Measurements from ENCODE around the gene ZNF607. TPM values are rescaled to one million over a fixed set of nuclear protein-coding genes. Genes with fewer than 3 reads are reported as not detected.

ZNF607 gene
- total and polyA plus RNA-seq, 4 donors = 1.4 to 13.7 (median 3.4) TPM

DNA sequence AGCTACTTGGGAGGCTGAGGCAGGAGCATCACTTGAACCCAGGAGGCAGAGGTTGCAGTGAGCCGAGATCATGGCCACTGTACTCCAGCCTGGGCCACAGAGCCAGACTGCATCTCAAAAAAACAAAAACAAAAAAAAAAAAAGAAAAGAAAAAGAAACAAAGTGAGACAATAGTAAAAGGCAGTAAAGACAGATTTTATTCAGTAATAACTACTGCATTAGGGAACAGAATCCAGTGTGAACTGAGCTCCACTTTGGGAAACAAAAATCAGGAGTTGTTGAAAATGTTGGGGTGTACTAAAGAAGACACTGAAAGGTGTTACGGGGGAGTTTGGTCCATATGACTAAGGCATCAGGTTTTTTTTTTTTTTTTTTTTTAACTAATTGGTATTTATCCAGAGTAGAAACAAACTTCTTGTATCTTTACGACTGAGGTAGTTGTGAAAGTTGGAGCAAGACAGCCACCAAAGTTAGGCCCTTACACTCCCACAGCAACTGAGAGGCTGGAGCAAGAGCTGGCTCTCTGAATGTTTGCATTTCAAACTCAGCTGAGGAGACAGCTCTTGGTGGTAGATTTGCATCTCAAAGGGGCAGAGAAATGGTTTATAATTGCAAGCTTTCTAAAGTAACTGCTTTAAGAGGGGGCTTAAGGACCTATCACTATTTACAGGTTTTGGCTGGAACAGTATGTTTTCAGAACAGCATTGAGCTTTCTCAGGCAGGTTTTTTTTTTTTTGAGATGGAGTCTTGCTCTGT is 24.2 kb downstream of the ZNF607 start:
- H3K9me3 ChIP-seq (ENCODE audit: control insufficient read depth in 4 of 4, insufficient read depth in 3 of 4, low read length in 3 of 4) = peaks cover 0 to 26% (median 1%) of the 10 kb centered on the region in 4 donors
- peaks cover 4 to 22% (median 16%) of the 10 kb centered on the region in 4 donors for H3K36me3 ChIP-seq (ENCODE audit: control insufficient read depth in 4 of 4, insufficient read depth in 4 of 4, low read length in 4 of 4)

DNA sequence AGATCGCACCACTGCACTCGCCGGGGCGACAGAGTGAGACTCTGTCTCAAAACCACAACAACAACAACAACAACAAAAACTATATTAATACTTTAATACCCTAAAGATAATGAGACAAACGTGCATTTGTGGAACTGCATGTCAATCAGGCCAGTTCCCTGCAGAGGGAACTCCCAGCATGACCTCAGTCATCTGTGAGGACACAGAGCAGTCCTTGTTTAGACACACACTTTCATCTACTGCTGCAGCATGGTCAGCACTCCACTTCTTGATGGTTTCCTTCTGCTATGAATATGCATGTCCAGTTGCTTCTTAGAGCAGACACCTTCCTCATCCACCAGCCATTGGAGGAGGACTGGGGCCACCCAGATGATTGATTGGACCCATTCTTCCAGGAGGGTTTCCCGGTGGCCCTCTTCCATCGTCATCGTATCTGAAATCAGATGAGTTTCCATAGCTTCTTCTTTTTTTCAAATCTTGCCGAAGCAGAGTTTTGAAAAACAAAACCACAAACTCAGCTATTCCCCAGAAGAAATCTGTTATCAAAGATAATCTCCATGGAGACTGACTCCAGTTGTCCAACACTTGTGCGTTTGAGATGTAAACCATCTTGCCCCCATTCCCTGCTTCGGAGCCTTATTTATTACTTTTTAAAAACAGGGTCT is 26.5 kb downstream of the ZNF607 start:
- H3K9me3 ChIP-seq (ENCODE audit: control insufficient read depth in 4 of 4, insufficient read depth in 3 of 4, low read length in 3 of 4) = peaks cover 0 to 26% (median 0%) of the 10 kb centered on the region in 4 donors
- no peaks in the 10 kb centered on the region for H3K27me3 ChIP-seq (ENCODE audit: control insufficient read depth in 3 of 3, insufficient read depth in 3 of 3, low read length in 2 of 3)
- peak overlapping the region in 1 of 2 donors; percentile 38 for H3K9ac ChIP-seq (ENCODE audit: insufficient read depth in 1 of 2, low read length in 2 of 2)
- WGBS, 2 donors = 52 to 64% methylated on average over 11 of the region's 11 CpGs
- TF ChIP-seq, protein P1, sequence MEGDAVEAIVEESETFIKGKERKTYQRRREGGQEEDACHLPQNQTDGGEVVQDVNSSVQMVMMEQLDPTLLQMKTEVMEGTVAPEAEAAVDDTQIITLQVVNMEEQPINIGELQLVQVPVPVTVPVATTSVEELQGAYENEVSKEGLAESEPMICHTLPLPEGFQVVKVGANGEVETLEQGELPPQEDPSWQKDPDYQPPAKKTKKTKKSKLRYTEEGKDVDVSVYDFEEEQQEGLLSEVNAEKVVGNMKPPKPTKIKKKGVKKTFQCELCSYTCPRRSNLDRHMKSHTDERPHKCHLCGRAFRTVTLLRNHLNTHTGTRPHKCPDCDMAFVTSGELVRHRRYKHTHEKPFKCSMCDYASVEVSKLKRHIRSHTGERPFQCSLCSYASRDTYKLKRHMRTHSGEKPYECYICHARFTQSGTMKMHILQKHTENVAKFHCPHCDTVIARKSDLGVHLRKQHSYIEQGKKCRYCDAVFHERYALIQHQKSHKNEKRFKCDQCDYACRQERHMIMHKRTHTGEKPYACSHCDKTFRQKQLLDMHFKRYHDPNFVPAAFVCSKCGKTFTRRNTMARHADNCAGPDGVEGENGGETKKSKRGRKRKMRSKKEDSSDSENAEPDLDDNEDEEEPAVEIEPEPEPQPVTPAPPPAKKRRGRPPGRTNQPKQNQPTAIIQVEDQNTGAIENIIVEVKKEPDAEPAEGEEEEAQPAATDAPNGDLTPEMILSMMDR (IDR thresholded peaks at IDR 0.05; ENCODE audit: control extremely low read depth, extremely low read depth) = no peak
- H3K27ac ChIP-seq (ENCODE audit: low read depth in 1 of 2, low read length in 1 of 2) = no peak overlapping the region
- H3K36me3 ChIP-seq (ENCODE audit: control insufficient read depth in 4 of 4, insufficient read depth in 4 of 4, low read length in 4 of 4) = peaks cover 0 to 5% (median 2%) of the 10 kb centered on the region in 4 donors
- ATAC-seq (ENCODE audit: insufficient read depth, low FRiP score) (no peak), DNase-seq (peak; percentile 31 to 75 (median 75))
- no peak overlapping the region for H3K4me3 ChIP-seq
- peaks cover 0 to 5% (median 4%) of the 10 kb centered on the region in 5 donors for H3K4me1 ChIP-seq (ENCODE audit: control insufficient read depth in 5 of 5, insufficient read depth in 5 of 5, low read length in 5 of 5)

More for the DNA sequence above, 24.2 kb downstream of the ZNF607 start:
- TF ChIP-seq, protein P1 (IDR thresholded peaks at IDR 0.05; ENCODE audit: control extremely low read depth, extremely low read depth) = no peak
- DNase-seq = no peak
- Histone ChIP-seq H3K4me3 (no peak overlapping the region), H3K27ac (ENCODE audit: low read depth in 1 of 2, low read length in 1 of 2) (no peak overlapping the region), H3K4me1 (ENCODE audit: control insufficient read depth in 5 of 5, insufficient read depth in 5 of 5, low read length in 5 of 5) (peaks cover 0 to 5% (median 3%) of the 10 kb centered on the region in 5 donors), H3K27me3 (ENCODE audit: control insufficient read depth in 3 of 3, insufficient read depth in 3 of 3, low read length in 2 of 3) (no peaks in the 10 kb centered on the region), H3K9ac (ENCODE audit: insufficient read depth in 1 of 2, low read length in 2 of 2) (no peak overlapping the region)
- 86% methylated on average over 3 of the region's 3 CpGs for WGBS, 2 donors
- ATAC-seq (ENCODE audit: insufficient read depth, low FRiP score) = no peak

DNA sequence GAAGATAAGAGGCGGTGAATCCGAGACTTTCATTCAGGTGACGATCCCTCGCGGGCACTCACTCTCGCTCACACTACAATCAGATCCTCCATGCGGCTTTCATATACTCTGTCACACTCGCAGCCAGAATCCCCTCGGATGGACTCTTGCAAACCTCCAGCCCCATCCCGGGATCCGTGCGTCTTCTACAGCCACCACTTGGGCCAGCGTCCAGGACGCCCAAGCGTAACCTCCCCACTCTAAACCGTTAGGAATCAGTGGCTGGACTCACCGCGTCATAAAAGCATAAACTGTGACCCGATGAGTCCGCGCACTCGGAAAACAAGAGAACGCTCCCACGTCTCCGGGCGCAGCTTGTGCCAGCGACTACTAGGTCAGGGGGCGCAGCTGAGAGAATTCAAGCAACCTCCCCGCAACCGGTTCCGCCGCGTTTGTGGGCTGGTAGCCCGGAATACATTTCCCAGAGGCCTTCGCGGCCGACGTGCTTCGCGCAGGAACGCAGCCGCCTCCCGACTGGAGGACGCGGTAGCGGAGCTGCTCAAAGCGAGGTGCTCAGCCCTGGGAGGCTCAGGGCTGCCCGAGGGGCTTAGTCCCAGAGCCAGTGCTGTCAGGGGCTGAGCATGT is 27.6 kb downstream of the ZNF607 start:
- no peaks in the 10 kb centered on the region for H3K27me3 ChIP-seq (ENCODE audit: control insufficient read depth in 3 of 3, insufficient read depth in 3 of 3, low read length in 2 of 3)
- H3K36me3 ChIP-seq (ENCODE audit: control insufficient read depth in 4 of 4, insufficient read depth in 4 of 4, low read length in 4 of 4) = peaks cover 0 to 5% (median 1%) of the 10 kb centered on the region in 4 donors
- ATAC-seq (ENCODE audit: insufficient read depth, low FRiP score) = peak; percentile 83
- WGBS, 2 donors = 0 to 1% methylated on average over 48 of the region's 48 CpGs
- DNase-seq = peak; percentile 94 to 97 (median 96)
- peak overlapping the region; percentile 94 to 95 for H3K27ac ChIP-seq (ENCODE audit: low read depth in 1 of 2, low read length in 1 of 2)
- H3K4me1 ChIP-seq (ENCODE audit: control insufficient read depth in 5 of 5, insufficient read depth in 5 of 5, low read length in 5 of 5) = peaks cover 0 to 5% (median 4%) of the 10 kb centered on the region in 5 donors
- TF ChIP-seq, protein P1 (IDR thresholded peaks at IDR 0.05; ENCODE audit: control extremely low read depth, extremely low read depth) = no peak
- peak overlapping the region; percentile 68 for H3K4me3 ChIP-seq
- H3K9me3 ChIP-seq (ENCODE audit: control insufficient read depth in 4 of 4, insufficient read depth in 3 of 4, low read length in 3 of 4) = peaks cover 0 to 24% (median 0%) of the 10 kb centered on the region in 4 donors
- peak overlapping the region; percentile 73 to 96 for H3K9ac ChIP-seq (ENCODE audit: insufficient read depth in 1 of 2, low read length in 2 of 2)

All from lung (tissue), 12 donors.